NCI-H2196 (cell line): Measurements from ENCODE around the gene MACF1.
A peak's percentile ranks its signal among the peaks of the same experiment; 100 is the strongest.
"Not testable (repeated sequence)": the region's sequence is repeated elsewhere in the genome, so short reads cannot be mapped to it uniquely, and the experiment has no call there.

ENCODE experiments used
- DNase-seq: peaks from one replicate; lab custom pipeline; 2025; ENCODE audit not compliant: unreplicated experiment; lab: John Stamatoyannopoulos, UW

The MACF1 gene

GRCh38 chr1:39174390-39175081, 30.0 kb upstream of the MACF1 start:
- DNase-seq: no peak

GRCh38 chr1:39177706-39178105, 26.8 kb upstream of the MACF1 start:
- DNase-seq: no peak

DNA sequence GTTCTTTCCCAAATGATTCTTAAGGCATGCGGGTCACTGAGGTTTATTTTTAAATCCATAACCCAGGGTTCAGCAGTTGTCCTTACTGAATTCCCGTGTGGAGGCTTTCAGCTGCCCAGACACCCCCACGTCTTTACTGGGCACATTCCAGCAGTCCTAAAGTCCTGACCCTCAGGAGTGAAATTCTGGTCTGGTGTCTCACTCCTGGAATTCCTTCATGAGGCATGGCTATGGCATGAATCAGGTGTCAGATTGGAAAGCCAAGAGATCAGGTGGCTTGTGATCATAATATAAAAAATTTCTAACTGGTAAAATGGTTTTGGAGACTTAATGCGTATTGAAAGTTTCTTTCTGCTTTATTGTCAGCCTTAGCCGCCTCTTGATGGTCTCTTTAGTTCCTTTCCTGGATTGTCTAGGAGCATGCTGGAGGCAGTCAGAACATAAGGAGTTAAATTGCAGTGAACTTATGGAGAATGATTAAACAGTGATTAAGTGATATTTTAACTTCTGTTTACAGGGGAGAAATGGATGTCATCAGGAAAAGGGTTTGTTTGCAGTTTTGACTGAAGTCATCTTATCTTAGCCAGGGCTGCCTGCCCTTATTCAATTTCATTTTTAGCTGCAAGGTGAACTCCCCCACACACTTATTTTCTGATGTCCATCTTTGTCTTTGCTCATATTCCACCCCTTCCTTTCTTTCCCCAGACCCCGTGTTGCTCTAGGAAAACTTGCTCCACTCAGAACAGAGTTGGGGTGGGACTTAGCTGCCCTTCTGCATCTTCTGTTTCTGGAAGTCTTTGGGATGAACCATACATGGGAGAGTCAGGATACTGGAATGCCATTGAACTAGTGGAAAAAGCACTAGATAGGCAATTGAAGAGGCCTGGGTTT, 25.7 kb upstream of the MACF1 start:
- DNase-seq: no peak

- DNase-seq: no peak
Measured at GRCh38 chr1:39181311-39181710, 23.2 kb upstream of the MACF1 start.

DNA sequence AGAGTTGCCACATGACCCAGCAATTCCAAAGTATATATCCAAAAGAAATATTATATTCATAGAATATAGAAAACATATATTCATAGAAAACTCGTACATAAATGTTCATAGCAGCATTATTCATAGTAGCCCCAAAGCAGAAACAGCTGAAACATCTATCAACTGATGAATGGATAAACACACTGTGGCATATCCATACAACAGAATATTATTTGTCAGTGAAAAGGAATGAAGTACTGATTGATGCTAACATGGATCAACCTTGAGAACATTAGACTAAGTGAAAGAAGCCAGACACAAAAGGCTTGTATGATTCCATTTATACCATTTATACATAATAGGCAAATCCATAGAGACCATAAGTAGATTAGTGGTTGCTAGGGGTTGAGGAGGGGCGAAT, 21.7 kb upstream of the MACF1 start:
- DNase-seq: no peak

- DNase-seq: peak; percentile 88
Measured at GRCh38 chr1:39183503-39184353, 20.8 kb upstream of the MACF1 start.

GRCh38 chr1:39184354-39184818, 20.1 kb upstream of the MACF1 start:
- no peak for DNase-seq

DNA sequence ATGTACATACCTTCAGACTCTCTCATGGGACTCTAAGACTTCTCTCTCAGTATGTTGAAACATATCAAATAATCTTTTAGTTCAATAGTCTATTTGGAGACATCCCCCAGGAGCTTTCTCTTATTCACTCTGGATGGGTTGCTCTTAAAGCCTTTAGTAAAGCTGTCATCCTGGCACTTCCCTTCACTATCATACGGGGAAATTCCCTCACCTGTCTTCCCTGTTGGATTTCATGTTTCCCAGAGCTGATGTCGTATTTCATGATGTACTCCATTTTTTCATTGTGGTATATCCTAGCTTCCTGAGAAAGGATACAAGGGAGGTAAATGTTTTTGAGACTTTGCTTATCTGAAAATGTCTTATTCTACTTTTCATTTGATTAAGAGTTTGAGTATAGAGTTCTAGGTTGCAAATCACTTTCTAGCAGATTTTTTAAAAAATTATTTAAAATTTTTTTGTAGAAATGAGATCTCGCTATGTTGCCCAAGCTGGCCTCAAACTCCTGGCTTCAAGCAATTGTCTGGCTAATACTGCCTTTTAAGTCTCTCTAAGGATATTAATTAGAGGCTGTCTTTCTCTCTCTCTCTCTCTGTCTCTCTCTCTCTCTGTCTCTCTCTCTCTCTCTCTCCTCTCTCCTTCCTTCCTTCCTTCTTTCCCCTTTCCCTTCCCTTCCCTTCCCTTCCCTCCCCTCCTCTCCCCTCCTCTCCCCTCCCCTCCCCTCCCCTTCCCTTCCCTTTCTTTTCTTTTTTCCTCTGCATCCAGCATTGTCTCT, 17.0 kb upstream of the MACF1 start:
- no peak for DNase-seq

DNA sequence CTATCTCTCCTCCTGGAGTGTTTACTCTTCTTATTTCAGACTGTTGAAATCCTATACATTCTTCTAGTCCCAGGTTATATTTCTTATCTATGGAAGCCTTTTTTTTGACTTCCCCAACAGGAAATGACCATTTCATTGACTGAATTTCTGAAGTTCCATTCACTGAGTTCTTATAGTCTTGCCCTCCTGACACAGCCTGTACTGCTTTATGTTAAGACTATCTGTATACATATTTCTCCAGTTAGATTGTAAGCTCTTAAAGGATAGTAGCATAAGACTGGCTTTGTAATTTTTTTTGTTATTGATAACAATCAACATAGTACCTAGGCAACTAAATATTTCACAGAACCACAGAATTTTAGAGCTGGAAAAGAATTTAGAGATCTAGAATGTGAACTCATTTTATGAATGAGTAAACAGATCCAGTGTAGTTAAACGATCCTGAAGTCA, 14.9 kb upstream of the MACF1 start:
- no peak for DNase-seq

DNA sequence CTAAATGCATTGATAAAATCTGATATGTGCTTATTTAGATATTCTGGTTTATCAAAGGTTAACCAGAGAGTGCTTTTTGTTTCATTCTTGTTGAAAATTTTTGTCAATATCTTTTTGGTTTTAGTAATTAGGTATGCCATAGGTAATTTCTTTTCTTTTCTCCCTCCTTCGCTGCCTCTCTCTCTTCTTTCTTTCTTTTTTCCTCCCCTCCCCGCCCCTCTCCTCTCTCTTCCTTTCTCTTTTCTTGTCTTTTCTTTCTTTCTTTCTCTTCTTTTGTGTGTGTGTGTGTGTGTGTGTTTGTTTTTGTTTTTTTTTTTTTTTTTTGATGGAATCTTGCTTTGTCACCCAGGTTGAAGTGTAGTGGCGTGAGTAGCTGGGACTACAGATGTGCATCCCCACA, 14.4 kb upstream of the MACF1 start:
- DNase-seq: no peak

- DNase-seq: no peak
Measured at GRCh38 chr1:39194398-39195051, 10.0 kb upstream of the MACF1 start.

DNA sequence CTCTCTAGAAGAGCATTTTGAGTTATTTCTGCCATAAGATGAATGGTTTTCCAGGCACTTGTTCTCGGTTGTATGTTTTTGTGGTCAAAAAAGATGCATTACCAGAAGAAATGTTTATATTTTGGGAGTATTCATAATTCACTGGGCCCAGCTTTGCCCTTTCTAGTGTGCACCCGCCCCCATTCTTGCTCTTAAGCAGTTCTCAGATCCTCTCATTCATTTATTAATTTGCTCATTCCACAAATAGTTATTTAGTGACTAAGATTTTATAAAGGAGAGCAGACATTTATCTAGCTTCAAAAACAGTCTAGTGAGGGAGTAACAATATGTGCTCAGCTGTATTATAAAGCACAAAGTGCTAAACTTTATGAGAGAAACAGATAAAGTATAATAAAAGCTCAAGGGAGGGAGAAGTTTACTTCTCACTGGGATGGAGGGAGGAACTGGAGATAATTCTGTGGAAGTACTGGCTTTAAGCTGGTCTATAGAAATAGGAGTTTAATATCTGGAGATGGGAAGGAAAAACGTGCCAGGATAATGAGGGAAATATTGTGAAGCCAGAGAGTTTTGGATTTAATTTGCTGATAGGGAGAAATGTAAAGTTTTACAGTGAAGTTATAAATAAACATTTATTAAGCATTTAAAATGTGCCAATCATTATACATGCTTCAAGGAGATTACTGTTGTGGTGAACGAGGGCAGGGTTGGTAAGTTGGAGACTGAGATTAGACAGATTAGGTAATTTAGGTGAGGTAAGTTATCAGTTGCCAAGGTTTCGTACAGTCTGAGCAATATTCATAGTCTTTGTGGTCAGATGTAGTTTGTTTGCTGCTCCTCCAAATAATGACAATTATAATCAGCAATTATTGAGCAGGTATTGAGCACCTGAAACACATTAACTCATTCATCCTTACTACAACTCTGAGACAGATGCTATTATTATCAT, 9.1 kb upstream of the MACF1 start:
- DNase-seq: no peak

- no peak for DNase-seq
Measured at GRCh38 chr1:39196244-39197215, 8.0 kb upstream of the MACF1 start.

DNA sequence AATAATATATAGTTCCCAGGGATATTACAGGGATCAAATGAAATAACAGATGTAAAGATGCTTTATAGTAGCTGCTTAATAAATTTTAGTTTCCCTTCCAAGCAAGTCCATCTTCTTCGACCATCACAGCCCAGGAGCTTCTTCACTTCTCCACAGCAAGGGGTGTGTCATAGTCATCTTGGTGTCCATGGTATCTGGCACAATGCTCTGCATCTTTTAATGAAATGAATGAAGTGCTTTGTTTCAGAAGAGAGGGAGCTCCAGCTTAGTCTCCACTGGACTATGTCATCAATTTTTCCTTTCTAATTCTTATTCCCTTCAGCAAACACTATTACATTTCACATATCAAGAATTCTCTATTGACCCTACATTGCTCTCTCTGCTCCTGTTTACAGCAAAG, 4.9 kb upstream of the MACF1 start:
- no peak for DNase-seq

DNA sequence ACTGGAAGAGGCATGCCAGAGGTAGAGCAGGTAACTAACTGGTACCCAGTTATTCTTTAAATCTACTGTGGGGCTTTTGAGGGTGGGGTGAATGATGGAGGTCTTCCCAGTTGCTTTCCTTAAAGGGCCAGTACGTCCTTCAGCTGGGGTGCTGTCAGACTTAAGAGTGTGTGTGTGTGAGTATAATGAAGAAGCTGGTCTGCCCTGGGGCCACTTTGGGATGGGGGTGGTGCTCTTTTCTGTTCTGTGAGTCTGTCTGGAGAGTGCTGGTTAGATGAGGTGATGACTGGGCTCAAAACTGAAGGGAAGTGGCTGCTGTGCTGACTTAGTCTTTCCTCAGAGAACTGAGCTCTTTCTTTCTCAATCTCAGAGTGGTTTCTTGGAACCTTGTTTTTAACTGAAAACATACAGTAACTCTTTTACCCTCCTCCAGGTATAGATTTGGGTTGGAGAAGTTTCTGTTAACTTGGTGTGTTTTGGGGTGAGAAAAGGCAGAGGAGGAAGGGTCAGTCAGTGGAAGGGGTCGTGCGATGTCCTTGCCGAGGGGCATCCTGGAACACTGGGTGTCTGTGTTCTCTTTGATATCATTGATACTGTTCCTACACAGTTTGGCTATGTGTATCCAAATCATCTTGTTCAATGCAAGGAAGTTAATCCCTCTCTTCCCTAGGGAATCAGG, 746 bp downstream of the MACF1 start:
- DNase-seq: no peak

GRCh38 chr1:39205781-39206464, 1.4 kb downstream of the MACF1 start:
- DNase-seq: no peak

DNA sequence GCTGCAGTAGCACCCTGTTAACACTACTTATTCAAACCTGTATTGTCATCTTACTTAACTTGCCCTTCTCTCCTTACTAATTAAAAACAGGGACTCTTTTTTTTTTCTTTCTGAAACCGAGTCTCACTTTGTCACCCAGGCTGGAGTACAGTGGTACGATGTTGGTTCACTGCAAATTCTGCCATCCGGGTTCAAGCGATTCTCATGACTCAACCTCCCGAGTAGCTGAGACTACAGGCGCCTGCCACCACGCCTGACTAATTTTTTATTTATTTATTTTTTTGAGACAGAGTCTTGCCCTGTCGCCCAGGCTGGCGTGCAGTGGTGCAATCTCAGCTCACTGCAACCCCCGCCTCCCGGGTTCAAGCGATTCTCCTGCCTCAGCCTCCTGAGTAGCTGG, 3.9 kb downstream of the MACF1 start:
- DNase-seq: not testable (repeated sequence)
